Brain microvascular endothelial cell (primary cell): Measurements from ENCODE around the gene DIPK1A.

Experiments
- DNase-seq: peaks from one replicate; pipeline ENCODE4 v3.0.0-alpha.2; 2020
- H3K27ac ChIP-seq: fragments of 250-450 bp; sonication (Bioruptor Pico); 2 replicates; pipeline ENCODE4 v1.5.1; 2020; ENCODE audit warnings: mild to moderate bottlenecking, moderate library complexity
- H3K27me3 ChIP-seq: fragments of 250-450 bp; sonication (Bioruptor Pico); replicated peaks from 2 replicates; pipeline ENCODE4 v1.5.1; 2020; ENCODE audit warnings: mild to moderate bottlenecking
- H3K36me3 ChIP-seq: fragments of 250-450 bp; sonication (Bioruptor Pico); replicated peaks from 2 replicates; pipeline ENCODE4 v1.5.1; 2020; ENCODE audit warnings: mild to moderate bottlenecking
- H3K4me3 ChIP-seq: 2 replicates; pipeline ENCODE4 v1.5.1; 2011; ENCODE audit warnings: low read depth, mild to moderate bottlenecking, control low read depth, low read length, moderate library complexity
- in situ Hi-C: cut with HindIII; loops from 2 replicates; pipeline ENCODE4 v1.10.0; 2017; ENCODE audit warnings: low sequenced_read_pairs, low pct_ligation_motif_present
- TF ChIP-seq, protein P1 (sequence below): IDR thresholded peaks from 2 replicates; pipeline ENCODE4 v1.5.1; 2011; ENCODE audit warnings: low read depth, mild to moderate bottlenecking, moderate library complexity, low read length, control low read depth, inconsistent platforms; ENCODE audit errors: missing control alignments

Gene DIPK1A

DNA sequence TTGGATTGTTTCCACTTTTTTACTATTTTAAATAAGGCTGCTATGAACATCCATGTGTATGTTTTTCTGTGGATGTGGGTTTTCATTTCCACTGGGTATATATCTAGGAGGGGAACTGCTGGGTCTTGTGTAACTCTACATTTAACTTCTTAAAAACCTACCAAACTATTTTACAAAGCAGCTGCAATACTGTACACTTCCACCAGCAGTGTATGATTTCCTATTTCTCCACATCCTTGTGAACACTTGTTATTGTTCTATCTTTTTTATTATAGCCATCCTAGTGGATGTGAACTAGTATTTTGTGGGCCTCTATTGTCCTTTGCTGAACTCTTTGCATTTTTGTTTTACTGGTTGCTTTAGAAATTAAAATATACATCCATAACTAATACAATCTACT is 33.4 kb downstream of the DIPK1A start:
- Histone ChIP-seq H3K27me3 (no peaks in the 10 kb centered on the region), H3K36me3 (no peaks in the 10 kb centered on the region), H3K27ac (no peak overlapping the region), H3K4me3 (no peak overlapping the region)
- no peak for DNase-seq
- in situ Hi-C loops, result no loop called here
- TF ChIP-seq, protein P1, sequence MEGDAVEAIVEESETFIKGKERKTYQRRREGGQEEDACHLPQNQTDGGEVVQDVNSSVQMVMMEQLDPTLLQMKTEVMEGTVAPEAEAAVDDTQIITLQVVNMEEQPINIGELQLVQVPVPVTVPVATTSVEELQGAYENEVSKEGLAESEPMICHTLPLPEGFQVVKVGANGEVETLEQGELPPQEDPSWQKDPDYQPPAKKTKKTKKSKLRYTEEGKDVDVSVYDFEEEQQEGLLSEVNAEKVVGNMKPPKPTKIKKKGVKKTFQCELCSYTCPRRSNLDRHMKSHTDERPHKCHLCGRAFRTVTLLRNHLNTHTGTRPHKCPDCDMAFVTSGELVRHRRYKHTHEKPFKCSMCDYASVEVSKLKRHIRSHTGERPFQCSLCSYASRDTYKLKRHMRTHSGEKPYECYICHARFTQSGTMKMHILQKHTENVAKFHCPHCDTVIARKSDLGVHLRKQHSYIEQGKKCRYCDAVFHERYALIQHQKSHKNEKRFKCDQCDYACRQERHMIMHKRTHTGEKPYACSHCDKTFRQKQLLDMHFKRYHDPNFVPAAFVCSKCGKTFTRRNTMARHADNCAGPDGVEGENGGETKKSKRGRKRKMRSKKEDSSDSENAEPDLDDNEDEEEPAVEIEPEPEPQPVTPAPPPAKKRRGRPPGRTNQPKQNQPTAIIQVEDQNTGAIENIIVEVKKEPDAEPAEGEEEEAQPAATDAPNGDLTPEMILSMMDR, result no peak

DNA sequence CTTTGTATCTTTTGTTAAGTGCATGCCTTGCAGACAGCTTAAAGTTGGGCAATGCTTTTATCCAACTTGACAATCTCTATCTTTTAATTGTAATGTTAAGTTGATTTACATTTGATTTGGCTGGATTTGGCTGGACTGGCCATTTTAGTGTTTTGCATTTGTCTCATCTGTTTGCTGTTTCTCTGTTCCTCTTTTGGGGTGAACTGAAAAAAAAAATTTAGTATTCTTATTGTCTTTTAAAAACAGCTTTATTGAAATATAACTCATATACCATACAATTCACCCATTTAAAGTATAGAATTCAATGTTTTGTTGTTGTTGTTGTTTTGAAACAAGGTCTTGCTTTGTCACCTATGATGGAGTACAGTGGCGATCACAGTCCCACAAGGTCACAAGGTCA is 34.4 kb downstream of the DIPK1A start:
- no peak overlapping the region for H3K4me3 ChIP-seq
- TF ChIP-seq, protein P1, result no peak
- no peaks in the 10 kb centered on the region for H3K27me3 ChIP-seq
- no peak overlapping the region for H3K27ac ChIP-seq
- no peak for DNase-seq
- in situ Hi-C loops, result no loop called here
- H3K36me3 ChIP-seq, result no peaks in the 10 kb centered on the region

DNA sequence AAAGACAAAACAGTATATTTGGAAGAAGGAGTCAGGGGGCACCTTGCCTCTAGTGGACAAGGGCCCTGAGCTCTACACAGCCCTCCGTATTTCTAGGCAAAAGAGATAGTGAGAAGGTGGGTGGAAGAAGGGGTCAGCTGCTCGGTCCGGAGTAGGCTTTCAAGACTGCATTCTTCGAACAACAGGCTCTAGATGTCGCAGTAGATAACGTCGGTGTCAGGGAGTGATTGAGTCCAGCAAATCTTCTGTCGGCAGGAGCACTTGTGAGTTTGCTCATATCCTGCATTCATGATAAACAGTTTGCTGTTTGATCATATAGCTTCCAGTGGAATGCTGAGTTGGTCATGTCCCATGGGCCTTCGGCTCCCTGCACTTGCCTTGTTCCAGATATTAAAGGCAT is 36.8 kb downstream of the DIPK1A start:
- H3K4me3 ChIP-seq, result no peak overlapping the region
- no peaks in the 10 kb centered on the region for H3K27me3 ChIP-seq
- H3K36me3 ChIP-seq, result no peaks in the 10 kb centered on the region
- H3K27ac ChIP-seq, result no peak overlapping the region
- in situ Hi-C loops, result no loop called here
- no peak for DNase-seq
- TF ChIP-seq, protein P1, result no peak

DNA sequence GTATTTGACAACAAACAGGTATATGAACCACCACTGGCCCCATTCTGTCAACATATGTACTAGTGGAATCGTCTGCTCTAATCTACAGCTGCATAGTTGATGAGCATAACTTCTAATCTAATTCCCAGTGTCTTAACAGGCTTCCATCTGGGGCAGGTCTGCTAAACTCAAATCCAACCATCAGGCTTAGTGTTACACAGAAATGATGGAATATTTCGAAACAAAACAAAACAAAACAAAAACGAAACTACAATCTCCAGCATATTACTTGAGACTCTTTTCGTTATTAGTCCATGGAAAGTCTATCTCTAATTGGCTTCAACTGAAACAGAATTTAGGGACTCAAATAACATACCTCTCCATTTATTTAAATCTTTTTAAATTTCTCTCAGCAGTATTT is 37.6 kb downstream of the DIPK1A start:
- TF ChIP-seq, protein P1, result no peak
- no peak for DNase-seq
- in situ Hi-C loops, result no loop called here
- Histone ChIP-seq H3K4me3 (no peak overlapping the region), H3K27ac (no peak overlapping the region), H3K36me3 (no peaks in the 10 kb centered on the region), H3K27me3 (no peaks in the 10 kb centered on the region)

DNA sequence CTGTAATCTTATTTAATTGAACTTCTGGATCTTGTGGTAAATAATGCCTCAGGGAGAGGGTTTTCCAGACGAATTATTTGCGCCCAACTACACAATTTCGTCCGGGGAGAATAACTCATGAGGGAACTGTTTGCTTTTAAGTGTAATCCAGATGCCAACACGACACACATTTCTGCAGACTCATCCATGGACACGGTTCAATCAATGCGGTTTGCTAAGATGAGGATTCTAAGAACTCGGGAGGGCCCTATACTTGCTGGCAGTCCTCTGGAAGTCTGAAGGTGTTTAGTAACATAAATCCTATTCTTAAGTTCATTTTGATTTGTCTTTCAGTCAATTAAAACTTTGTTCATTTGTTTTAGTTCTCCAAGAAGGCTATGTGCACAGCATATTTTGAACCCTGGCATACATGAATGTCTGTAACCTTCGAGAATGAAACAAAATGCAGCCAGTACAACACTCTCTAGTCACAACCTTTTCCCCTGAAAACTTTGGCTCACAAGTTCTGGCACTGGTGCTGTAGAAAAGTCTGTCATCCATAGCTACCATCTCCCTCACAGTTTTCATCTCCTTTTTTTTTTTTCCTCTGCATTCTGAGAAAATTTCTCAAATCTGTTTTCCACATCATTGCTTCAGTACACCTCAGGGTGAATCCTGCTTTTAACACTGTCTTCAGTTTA is 38.8 kb downstream of the DIPK1A start:
- in situ Hi-C loops, result no loop called here
- no peak for DNase-seq
- H3K4me3 ChIP-seq, result no peak overlapping the region

More for the DNA sequence above, 38.8 kb downstream of the DIPK1A start:
- Histone ChIP-seq H3K27ac (no peak overlapping the region), H3K36me3 (no peaks in the 10 kb centered on the region), H3K27me3 (no peaks in the 10 kb centered on the region)
- TF ChIP-seq, protein P1, result no peak
